K562 (cell line): Measurements from ENCODE around the gene MCM3. TPM values are rescaled to one million over a fixed set of nuclear protein-coding genes. Genes with fewer than 3 reads are reported as not detected.

Source experiments
- CBFA2T3 ChIP-seq: fragments of 450-650 bp; IDR thresholded peaks from 2 replicates; pipeline ENCODE4 v1.6.1; 2017
- CBX5 ChIP-seq: IDR thresholded peaks from 2 replicates; pipeline ENCODE4 v1.6.1; 2014; ENCODE audit warnings: low read depth, borderline replicate concordance
- EP300 ChIP-seq: IDR thresholded peaks from 2 replicates; pipeline ENCODE4 v1.6.1; 2012; ENCODE audit warnings: low read length, improper control_type of control experiment
- ESRRA ChIP-seq: fragments of 450-650 bp; IDR thresholded peaks from 2 replicates; pipeline ENCODE4 v1.6.1; 2014; ENCODE audit warnings: low read depth, mild to moderate bottlenecking, moderate library complexity, borderline replicate concordance
- FOSL1 ChIP-seq: fragments of 200-800 bp; sonication (Bioruptor generic); conservative IDR thresholded peaks from 2 replicates; pipeline ENCODE4 v1.6.1; 2016; ENCODE audit warnings: missing genetic modification characterization, missing compliant biosample characterization
- GABPB1 ChIP-seq: sonication (generic); formaldehyde crosslinking; IDR thresholded peaks from 2 replicates; pipeline ENCODE4 v1.8.0; 2022; ENCODE audit warnings: mild to moderate bottlenecking, missing genetic modification reagents
- GATA2 ChIP-seq: sonication (generic); formaldehyde crosslinking; IDR thresholded peaks from 2 replicates; pipeline ENCODE4 v1.4.0; 2020; ENCODE audit warnings: mild to moderate bottlenecking, missing genetic modification reagents
- HDAC2 ChIP-seq: fragments of 450-650 bp; IDR thresholded peaks from 2 replicates; pipeline ENCODE4 v1.6.1; 2016; ENCODE audit warnings: mild to moderate bottlenecking
- MTA2 ChIP-seq: fragments of 450-650 bp; IDR thresholded peaks from 2 replicates; pipeline ENCODE4 v1.6.1; 2016; ENCODE audit warnings: low read depth
- NR2F6 ChIP-seq: fragments of 450-650 bp; formaldehyde crosslinking; IDR thresholded peaks from 2 replicates; pipeline ENCODE4 v1.4.0; 2020; ENCODE audit warnings: mild to moderate bottlenecking
- PRPF4 ChIP-seq: fragments of 200-400 bp; formaldehyde crosslinking; IDR thresholded peaks from one replicate; pipeline ENCODE4 v1.6.1; 2017; ENCODE audit warnings: low read length, low read depth, mild to moderate bottlenecking; ENCODE audit not compliant: insufficient read depth, poor library complexity, severe bottlenecking
- PURB ChIP-seq: sonication (generic); formaldehyde crosslinking; IDR thresholded peaks from 2 replicates; pipeline ENCODE4 v1.9.0; 2021; ENCODE audit warnings: low read depth, mild to moderate bottlenecking, missing genetic modification reagents
- RB1 ChIP-seq: fragments of 450-650 bp; IDR thresholded peaks from 2 replicates; pipeline ENCODE4 v1.6.1; 2017; ENCODE audit warnings: low read depth, mild to moderate bottlenecking
- SIRT6 ChIP-seq: IDR thresholded peaks from one replicate; pipeline ENCODE4 v1.6.1; 2012; ENCODE audit warnings: low read depth, mild to moderate bottlenecking, control low read depth, inconsistent platforms, low read length, moderate library complexity
- SMARCC2 ChIP-seq: fragments of 450-650 bp; IDR thresholded peaks from 2 replicates; pipeline ENCODE4 v1.6.1; 2017; ENCODE audit warnings: antibody characterized with exemption, moderate library complexity, mild to moderate bottlenecking, low read depth
- SRF ChIP-seq, 2 experiments: fragments of 250-450, 450-650 bp in 1 of 2; sonication (Bioruptor Pico) in 1 of 2; sonication (generic) in 1 of 2; formaldehyde crosslinking; IDR thresholded peaks; 2 replicates each; pipeline versions ENCODE4 v1.5.0 to v1.5.1; 2020 to 2022; ENCODE audit warnings: mild to moderate bottlenecking in 1 of 2, missing genetic modification reagents in 1 of 2
- YY1 ChIP-seq, 3 experiments: IDR thresholded peaks; 2 replicates each; pipeline ENCODE4 v1.6.1; 2011; ENCODE audit warnings: low read length in 2 of 3, mild to moderate bottlenecking in 2 of 3, moderate library complexity in 2 of 3, borderline replicate concordance in 1 of 3, control low read depth in 1 of 3, low read depth in 1 of 3; ENCODE audit not compliant: insufficient read depth in 3 of 3, insufficient replicate concordance in 2 of 3, control insufficient read depth in 1 of 3, insufficient read length in 1 of 3; ENCODE audit errors: extremely low read depth in 1 of 3
- polyA plus RNA-seq, 8 experiments: library from polyadenylated mRNA; depleted of rRNA in 4 of 8; stranded (reverse) in 5 of 8; unstranded in 3 of 8; fragments of >200 nt; fragmentation: Nextera tagmentation in 2 of 8; fragmentation: Illumina TruSeq in 1 of 8; extraction: Ambion mirVana in 2 of 8; extraction: Trizol in 1 of 8; gene quantifications; 2 replicates each; pipeline versions ENCODE4 v1.2.1 to v1.2.3, GENCODE V29; 2011 to 2014; ENCODE audit warnings: inconsistent platforms in 1 of 8, missing spikeins in 1 of 8
- total RNA-seq, 7 experiments: library from RNA; depleted of rRNA in 6 of 7; stranded (reverse); fragments of >200 nt in 6 of 7; fragmentation: Illumina TruSeq in 2 of 7; extraction: Trizol in 2 of 7; gene quantifications; 2 replicates each; pipeline versions ENCODE4 v1.2.1 to v1.2.3, GENCODE V29; 2011 to 2021; ENCODE audit warnings: low replicate concordance in 1 of 7
- TF ChIP-seq, protein P1 (sequence below): sonication (generic); formaldehyde crosslinking; IDR thresholded peaks from 2 replicates; pipeline ENCODE4 v1.8.0; 2023; ENCODE audit warnings: mild to moderate bottlenecking, missing genetic modification reagents
- TF ChIP-seq, protein P2 (sequence below): fragments of 450-650 bp; IDR thresholded peaks from 2 replicates; pipeline ENCODE4 v1.6.1; 2016; ENCODE audit warnings: missing biosample characterization, missing genetic modification characterization
- TF ChIP-seq, protein P3 (sequence below): fragments of 450-650 bp; formaldehyde crosslinking; IDR thresholded peaks from 2 replicates; pipeline ENCODE4 v1.4.0; 2022; ENCODE audit warnings: missing genetic modification characterization
- TF ChIP-seq, protein P4 (sequence below), 2 experiments: fragments of 450-650 bp; IDR thresholded peaks; 2 replicates each; pipeline ENCODE4 v1.6.1; 2018; ENCODE audit warnings: mild to moderate bottlenecking in 2 of 2, low read depth in 1 of 2; ENCODE audit not compliant: partially characterized antibody in 2 of 2

The MCM3 gene
- total and polyA plus RNA-seq, 9 of the 15 experiments (the other 6 are each of a cell fraction or from before 2014, with no cell fraction given): 76.1 to 270 (median 250) TPM

DNA sequence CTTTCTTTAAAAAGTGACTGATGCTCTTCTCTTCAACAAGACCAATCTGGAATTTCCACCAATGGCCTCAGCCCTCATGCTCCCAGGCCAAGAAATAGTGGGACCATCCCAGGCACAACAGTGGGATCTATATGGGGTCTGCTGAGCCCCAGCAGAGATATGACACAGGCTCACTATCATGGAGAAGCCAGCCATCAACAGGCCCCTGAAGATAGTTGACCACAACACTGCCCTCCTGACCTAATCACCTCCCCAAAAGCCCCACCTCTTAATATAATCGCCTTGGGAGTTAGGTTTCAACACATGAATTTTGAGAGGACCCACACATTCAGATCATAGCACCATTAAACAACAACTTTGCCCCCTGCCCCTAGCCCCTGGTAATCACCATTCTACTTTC lies 16.8 kb upstream of the MCM3 start (continued):
- TF ChIP-seq, protein P1, sequence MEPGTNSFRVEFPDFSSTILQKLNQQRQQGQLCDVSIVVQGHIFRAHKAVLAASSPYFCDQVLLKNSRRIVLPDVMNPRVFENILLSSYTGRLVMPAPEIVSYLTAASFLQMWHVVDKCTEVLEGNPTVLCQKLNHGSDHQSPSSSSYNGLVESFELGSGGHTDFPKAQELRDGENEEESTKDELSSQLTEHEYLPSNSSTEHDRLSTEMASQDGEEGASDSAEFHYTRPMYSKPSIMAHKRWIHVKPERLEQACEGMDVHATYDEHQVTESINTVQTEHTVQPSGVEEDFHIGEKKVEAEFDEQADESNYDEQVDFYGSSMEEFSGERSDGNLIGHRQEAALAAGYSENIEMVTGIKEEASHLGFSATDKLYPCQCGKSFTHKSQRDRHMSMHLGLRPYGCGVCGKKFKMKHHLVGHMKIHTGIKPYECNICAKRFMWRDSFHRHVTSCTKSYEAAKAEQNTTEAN (CRISPR knock-in tag): no peak
- TF ChIP-seq EP300 (peak; percentile 96), MTA2 (peak; percentile 87), PRPF4 (no peak), CBFA2T3 (peak; percentile 96), SMARCC2 (peak; percentile 78), RB1 (no peak), GATA2 (CRISPR knock-in tag) (no peak), CBX5 (no peak), SIRT6 (no peak), PURB (CRISPR knock-in tag) (no peak), YY1 (IDR thresholded peaks at IDR 0.05; ENCODE audit: borderline replicate concordance in 1 of 3, control insufficient read depth in 1 of 3, extremely low read depth in 1 of 3, insufficient read depth in 3 of 3, insufficient read length in 1 of 3, insufficient replicate concordance in 2 of 3, low read depth in 1 of 3, low read length in 2 of 3) (no peak), NR2F6 (CRISPR knock-in tag) (peak; percentile 11; the same call in 1 of the 2 replicates), FOSL1 (tag) (0 out of 2 replicates have a peak, but pooled peaks have one; percentile 24), ESRRA (peak; percentile 57; the same call in 1 of the 2 replicates), SRF (CRISPR knock-in tag; IDR thresholded peaks at IDR 0.05) (no peak), HDAC2 (peak; percentile 74), GABPB1 (CRISPR knock-in tag) (no peak)
- TF ChIP-seq, protein P2, sequence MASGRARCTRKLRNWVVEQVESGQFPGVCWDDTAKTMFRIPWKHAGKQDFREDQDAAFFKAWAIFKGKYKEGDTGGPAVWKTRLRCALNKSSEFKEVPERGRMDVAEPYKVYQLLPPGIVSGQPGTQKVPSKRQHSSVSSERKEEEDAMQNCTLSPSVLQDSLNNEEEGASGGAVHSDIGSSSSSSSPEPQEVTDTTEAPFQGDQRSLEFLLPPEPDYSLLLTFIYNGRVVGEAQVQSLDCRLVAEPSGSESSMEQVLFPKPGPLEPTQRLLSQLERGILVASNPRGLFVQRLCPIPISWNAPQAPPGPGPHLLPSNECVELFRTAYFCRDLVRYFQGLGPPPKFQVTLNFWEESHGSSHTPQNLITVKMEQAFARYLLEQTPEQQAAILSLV: no peak
- TF ChIP-seq, protein P3, sequence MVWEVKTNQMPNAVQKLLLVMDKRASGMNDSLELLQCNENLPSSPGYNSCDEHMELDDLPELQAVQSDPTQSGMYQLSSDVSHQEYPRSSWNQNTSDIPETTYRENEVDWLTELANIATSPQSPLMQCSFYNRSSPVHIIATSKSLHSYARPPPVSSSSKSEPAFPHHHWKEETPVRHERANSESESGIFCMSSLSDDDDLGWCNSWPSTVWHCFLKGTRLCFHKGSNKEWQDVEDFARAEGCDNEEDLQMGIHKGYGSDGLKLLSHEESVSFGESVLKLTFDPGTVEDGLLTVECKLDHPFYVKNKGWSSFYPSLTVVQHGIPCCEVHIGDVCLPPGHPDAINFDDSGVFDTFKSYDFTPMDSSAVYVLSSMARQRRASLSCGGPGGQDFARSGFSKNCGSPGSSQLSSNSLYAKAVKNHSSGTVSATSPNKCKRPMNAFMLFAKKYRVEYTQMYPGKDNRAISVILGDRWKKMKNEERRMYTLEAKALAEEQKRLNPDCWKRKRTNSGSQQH (CRISPR knock-in tag): no peak
- TF ChIP-seq, protein P4, sequence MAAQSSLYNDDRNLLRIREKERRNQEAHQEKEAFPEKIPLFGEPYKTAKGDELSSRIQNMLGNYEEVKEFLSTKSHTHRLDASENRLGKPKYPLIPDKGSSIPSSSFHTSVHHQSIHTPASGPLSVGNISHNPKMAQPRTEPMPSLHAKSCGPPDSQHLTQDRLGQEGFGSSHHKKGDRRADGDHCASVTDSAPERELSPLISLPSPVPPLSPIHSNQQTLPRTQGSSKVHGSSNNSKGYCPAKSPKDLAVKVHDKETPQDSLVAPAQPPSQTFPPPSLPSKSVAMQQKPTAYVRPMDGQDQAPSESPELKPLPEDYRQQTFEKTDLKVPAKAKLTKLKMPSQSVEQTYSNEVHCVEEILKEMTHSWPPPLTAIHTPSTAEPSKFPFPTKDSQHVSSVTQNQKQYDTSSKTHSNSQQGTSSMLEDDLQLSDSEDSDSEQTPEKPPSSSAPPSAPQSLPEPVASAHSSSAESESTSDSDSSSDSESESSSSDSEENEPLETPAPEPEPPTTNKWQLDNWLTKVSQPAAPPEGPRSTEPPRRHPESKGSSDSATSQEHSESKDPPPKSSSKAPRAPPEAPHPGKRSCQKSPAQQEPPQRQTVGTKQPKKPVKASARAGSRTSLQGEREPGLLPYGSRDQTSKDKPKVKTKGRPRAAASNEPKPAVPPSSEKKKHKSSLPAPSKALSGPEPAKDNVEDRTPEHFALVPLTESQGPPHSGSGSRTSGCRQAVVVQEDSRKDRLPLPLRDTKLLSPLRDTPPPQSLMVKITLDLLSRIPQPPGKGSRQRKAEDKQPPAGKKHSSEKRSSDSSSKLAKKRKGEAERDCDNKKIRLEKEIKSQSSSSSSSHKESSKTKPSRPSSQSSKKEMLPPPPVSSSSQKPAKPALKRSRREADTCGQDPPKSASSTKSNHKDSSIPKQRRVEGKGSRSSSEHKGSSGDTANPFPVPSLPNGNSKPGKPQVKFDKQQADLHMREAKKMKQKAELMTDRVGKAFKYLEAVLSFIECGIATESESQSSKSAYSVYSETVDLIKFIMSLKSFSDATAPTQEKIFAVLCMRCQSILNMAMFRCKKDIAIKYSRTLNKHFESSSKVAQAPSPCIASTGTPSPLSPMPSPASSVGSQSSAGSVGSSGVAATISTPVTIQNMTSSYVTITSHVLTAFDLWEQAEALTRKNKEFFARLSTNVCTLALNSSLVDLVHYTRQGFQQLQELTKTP (IDR thresholded peaks at IDR 0.05; ENCODE audit: low read depth in 1 of 2, partially characterized antibody in 2 of 2): no peak
